ENCODE data around the gene INPP5D. TPM values are rescaled to one million over a fixed set of nuclear protein-coding genes. Genes with fewer than 3 reads are reported as not detected.

The INPP5D gene
- total RNA-seq, 4 donors from 2014 or later: 22.8 to 55.3 (median 42.1) TPM

DNA sequence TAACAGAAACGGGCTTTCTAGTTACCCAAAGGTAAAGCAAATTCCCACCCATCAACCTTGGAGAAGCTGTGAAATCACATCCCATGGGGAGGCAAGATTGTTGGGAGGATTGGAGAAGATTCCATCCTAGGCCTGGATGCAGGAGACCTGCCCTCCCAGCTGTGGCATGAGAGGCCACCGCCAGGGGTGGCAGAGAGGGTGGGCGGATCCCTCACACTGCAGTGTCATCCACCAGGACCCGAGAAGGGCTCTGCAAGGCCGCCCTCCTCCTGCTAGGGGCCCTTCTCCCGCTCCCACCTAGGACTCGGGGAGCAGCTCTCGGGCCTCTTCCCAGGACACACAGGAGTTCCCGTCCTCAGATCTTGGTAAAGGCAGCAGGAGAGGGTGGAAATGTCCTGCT, 175.8 kb downstream of the INPP5D start:
- H3K27ac ChIP-seq: no peak overlapping the region
- WGBS, 2 donors: 61 to 65% methylated on average over 6 to 9 of the region's 9 CpGs
- peaks cover 0 to 5% (median 0%) of the 10 kb centered on the region in 4 donors for H3K4me1 ChIP-seq
- H3K9me3 ChIP-seq: no peaks in the 10 kb centered on the region
- TF ChIP-seq POLR2A (IDR thresholded peaks at IDR 0.05) (no peak), EP300 (IDR thresholded peaks at IDR 0.05) (no peak), CTCF (IDR thresholded peaks at IDR 0.05) (no peak)
- H3K4me3 ChIP-seq: no peak overlapping the region
- DNase-seq (ENCODE audit: low spot score in 2 of 2): no peak
- no peaks in the 10 kb centered on the region for H3K36me3 ChIP-seq
- H3K27me3 ChIP-seq: no peaks in the 10 kb centered on the region

DNA sequence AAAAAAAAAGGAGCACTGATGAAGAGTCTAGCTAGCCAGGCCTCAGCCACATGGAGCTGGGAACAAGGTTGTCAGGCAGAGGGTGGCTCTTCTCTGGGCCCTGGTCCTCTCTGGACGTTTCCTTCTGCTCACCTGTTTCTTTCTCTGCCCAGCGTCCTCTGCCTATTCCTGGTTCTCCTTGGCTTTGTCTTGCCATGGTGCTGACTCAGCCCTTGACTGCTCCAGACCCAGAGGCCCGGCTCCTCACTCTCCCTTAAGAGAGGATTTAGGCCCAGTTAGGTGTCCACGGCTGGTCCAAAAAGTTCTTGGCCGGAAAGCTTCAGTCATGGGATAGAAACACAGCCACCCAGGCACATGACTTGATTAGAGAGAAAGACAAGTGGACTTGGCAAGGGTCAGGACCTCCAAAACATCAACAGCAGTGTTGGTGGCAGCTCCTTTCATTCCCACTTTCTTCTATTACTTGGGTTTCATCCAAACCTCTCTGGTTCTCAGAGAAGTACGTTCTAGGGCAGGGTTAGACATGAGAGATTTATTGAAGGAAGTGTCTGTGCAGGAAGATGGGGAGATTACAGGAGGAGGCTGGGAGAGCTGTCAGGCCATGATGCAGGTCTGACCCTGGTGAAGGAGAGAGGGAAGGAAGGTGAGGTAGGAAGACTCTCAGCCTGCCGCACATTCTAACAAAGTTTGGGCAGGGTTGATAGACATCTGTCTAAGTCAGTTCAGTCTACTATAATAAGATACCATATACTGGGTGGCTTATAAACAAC, 176.9 kb downstream of the INPP5D start:
- H3K9me3 ChIP-seq: no peaks in the 10 kb centered on the region
- no peak for DNase-seq (ENCODE audit: low spot score in 2 of 2)
- no peak overlapping the region for H3K27ac ChIP-seq
- H3K4me3 ChIP-seq: no peak overlapping the region
- peaks cover 0 to 9% (median 0%) of the 10 kb centered on the region in 4 donors for H3K4me1 ChIP-seq
- TF ChIP-seq CTCF (IDR thresholded peaks at IDR 0.05) (no peak), POLR2A (IDR thresholded peaks at IDR 0.05) (no peak), EP300 (IDR thresholded peaks at IDR 0.05) (no peak)
- 70 to 79% methylated on average over 7 of the region's 7 CpGs for WGBS, 2 donors
- H3K36me3 ChIP-seq: no peaks in the 10 kb centered on the region
- H3K27me3 ChIP-seq: no peaks in the 10 kb centered on the region

GRCh38 chr2:233240897-233241296, 180.8 kb downstream of the INPP5D start:
- Histone ChIP-seq H3K4me3 (no peak overlapping the region), H3K36me3 (no peaks in the 10 kb centered on the region), H3K9me3 (no peaks in the 10 kb centered on the region), H3K27me3 (no peaks in the 10 kb centered on the region), H3K4me1 (peaks cover 0 to 14% (median 0%) of the 10 kb centered on the region in 4 donors), H3K27ac (no peak overlapping the region)
- no peak for DNase-seq (ENCODE audit: low spot score in 2 of 2)
- WGBS, 2 donors: 78 to 84% methylated on average over 2 of the region's 2 CpGs
- TF ChIP-seq EP300 (IDR thresholded peaks at IDR 0.05) (no peak), POLR2A (IDR thresholded peaks at IDR 0.05) (no peak), CTCF (IDR thresholded peaks at IDR 0.05) (no peak)

DNA sequence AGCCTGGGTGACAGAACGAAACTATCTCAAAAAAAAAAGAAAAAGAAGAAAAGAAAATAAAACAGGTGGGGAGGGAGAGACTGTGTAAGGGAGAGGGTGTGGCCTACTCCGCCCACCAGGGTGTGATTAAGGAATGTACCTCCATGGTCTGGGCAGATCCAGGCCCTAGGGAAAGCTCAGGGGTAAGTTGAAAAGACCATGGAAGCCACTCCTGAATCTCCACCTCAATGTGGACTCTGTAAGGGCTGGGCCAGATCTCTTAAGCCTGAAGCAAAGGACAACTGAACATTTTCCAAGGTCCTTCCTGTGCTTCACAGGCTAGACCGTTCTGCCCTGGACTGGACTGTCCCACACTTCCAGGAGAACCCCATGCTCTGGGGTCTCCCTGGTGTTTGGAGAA, 181.7 kb downstream of the INPP5D start:
- H3K36me3 ChIP-seq: no peaks in the 10 kb centered on the region
- 76 to 77% methylated on average over 3 of the region's 3 CpGs for WGBS, 2 donors
- DNase-seq (ENCODE audit: low spot score in 2 of 2): no peak
- H3K4me3 ChIP-seq: no peak overlapping the region
- H3K27me3 ChIP-seq: no peaks in the 10 kb centered on the region
- TF ChIP-seq POLR2A (IDR thresholded peaks at IDR 0.05) (no peak), EP300 (IDR thresholded peaks at IDR 0.05) (no peak), CTCF (IDR thresholded peaks at IDR 0.05) (no peak)
- peak overlapping the region in 3 of 4 donors; percentile 20 to 34 (median 23) for H3K27ac ChIP-seq
- no peaks in the 10 kb centered on the region for H3K9me3 ChIP-seq
- peaks cover 0 to 14% (median 0%) of the 10 kb centered on the region in 4 donors for H3K4me1 ChIP-seq

GRCh38 chr2:233242231-233242927, 182.2 kb downstream of the INPP5D start:
- Histone ChIP-seq H3K4me3 (no peak overlapping the region), H3K27me3 (no peaks in the 10 kb centered on the region), H3K36me3 (no peaks in the 10 kb centered on the region), H3K27ac (peak overlapping the region in 3 of 4 donors; percentile 20 to 34 (median 23)), H3K4me1 (peaks cover 0 to 14% (median 0%) of the 10 kb centered on the region in 4 donors), H3K9me3 (no peaks in the 10 kb centered on the region)
- 74% methylated on average over 14 of the region's 14 CpGs for WGBS, 2 donors
- DNase-seq (ENCODE audit: low spot score in 2 of 2): no peak
- TF ChIP-seq CTCF (IDR thresholded peaks at IDR 0.05) (no peak), EP300 (IDR thresholded peaks at IDR 0.05) (peak in 1 of 2 donors; percentile 25)
